SK-N-SH treated with all-trans-retinoic acid at 6 μM for 48 hours (cell line): ENCODE measurements around the gene C7orf33.

Experiments
- ATAC-seq: fragments of 200-7000 bp; cut with Tn5 transposase; 3 replicates; pipeline ENCODE4 v1.9.1; 2020; ENCODE audit warnings: mild to moderate bottlenecking, moderate library complexity
- ARNTL ChIP-seq: fragments of 450-650 bp; formaldehyde crosslinking; IDR thresholded peaks from 2 replicates; pipeline ENCODE4 v1.5.0; 2020; ENCODE audit warnings: low read depth, mild to moderate bottlenecking, moderate library complexity, borderline replicate concordance
- CREB5 ChIP-seq: fragments of 250-450 bp; sonication (Bioruptor Pico); IDR thresholded peaks from 2 replicates; pipeline ENCODE4 v1.5.1; 2020; ENCODE audit warnings: low read depth, mild to moderate bottlenecking, moderate library complexity
- CSDC2 ChIP-seq: fragments of 250-450 bp; sonication (Bioruptor Pico); IDR thresholded peaks from 2 replicates; pipeline ENCODE4 v1.5.0; 2020; ENCODE audit warnings: mild to moderate bottlenecking, moderate library complexity
- CSRNP3 ChIP-seq: fragments of 250-450 bp; sonication (Bioruptor Pico); IDR thresholded peaks from 2 replicates; pipeline ENCODE4 v1.5.1; 2021; ENCODE audit warnings: mild to moderate bottlenecking, moderate library complexity
- ESRRG ChIP-seq: fragments of 250-450 bp; sonication (Bioruptor Pico); IDR thresholded peaks from 2 replicates; pipeline ENCODE4 v1.6.1; 2021; ENCODE audit warnings: mild to moderate bottlenecking
- GLIS3 ChIP-seq: fragments of 250-450 bp; sonication (Bioruptor Pico); IDR thresholded peaks from 2 replicates; pipeline ENCODE4 v1.5.0; 2020; ENCODE audit warnings: mild to moderate bottlenecking, moderate library complexity
- ISL1 ChIP-seq: fragments of 250-450 bp; sonication (Bioruptor Pico); IDR thresholded peaks from 2 replicates; pipeline ENCODE4 v2.1.2; 2022; ENCODE audit warnings: mild to moderate bottlenecking, moderate library complexity
- OSR1 ChIP-seq: fragments of 250-450 bp; sonication (Bioruptor Pico); IDR thresholded peaks from 2 replicates; pipeline ENCODE4 v1.8.0; 2022; ENCODE audit warnings: moderate library complexity, mild to moderate bottlenecking, inconsistent platforms
- PATZ1 ChIP-seq: fragments of 250-450 bp; sonication (Bioruptor Pico); IDR thresholded peaks from 2 replicates; pipeline ENCODE4 v1.8.0; 2020; ENCODE audit warnings: mild to moderate bottlenecking, moderate library complexity, borderline replicate concordance
- POU6F1 ChIP-seq: fragments of 250-450 bp; sonication (Bioruptor Pico); IDR thresholded peaks from 2 replicates; pipeline ENCODE4 v1.8.0; 2021; ENCODE audit warnings: low read depth, mild to moderate bottlenecking, moderate library complexity, borderline replicate concordance
- PPARA ChIP-seq: fragments of 250-450 bp; sonication (Bioruptor Pico); IDR thresholded peaks from 2 replicates; pipeline ENCODE4 v1.5.0; 2020; ENCODE audit warnings: mild to moderate bottlenecking, borderline replicate concordance
- RARB ChIP-seq: fragments of 250-450 bp; sonication (Bioruptor Pico); IDR thresholded peaks from 2 replicates; pipeline ENCODE4 v1.8.0; 2021; ENCODE audit warnings: mild to moderate bottlenecking, moderate library complexity
- SNAI2 ChIP-seq: fragments of 250-450 bp; sonication (Bioruptor Pico); IDR thresholded peaks from 2 replicates; pipeline ENCODE4 v1.5.0; 2020; ENCODE audit warnings: mild to moderate bottlenecking, moderate library complexity
- TCF4 ChIP-seq: fragments of 250-450 bp; sonication (Bioruptor Pico); IDR thresholded peaks from 2 replicates; pipeline ENCODE4 v1.8.0; 2021; ENCODE audit warnings: mild to moderate bottlenecking, moderate library complexity, borderline replicate concordance
- TOX ChIP-seq: fragments of 250-450 bp; sonication (Bioruptor Pico); IDR thresholded peaks from 2 replicates; pipeline ENCODE4 v1.8.0; 2021; ENCODE audit warnings: mild to moderate bottlenecking, moderate library complexity, borderline replicate concordance
- TSHZ2 ChIP-seq: fragments of 250-450 bp; sonication (Bioruptor Pico); IDR thresholded peaks from 2 replicates; pipeline ENCODE4 v1.5.0; 2020; ENCODE audit warnings: mild to moderate bottlenecking, moderate library complexity
- ZC3H10 ChIP-seq: fragments of 250-450 bp; sonication (Bioruptor Pico); IDR thresholded peaks from 2 replicates; pipeline ENCODE4 v1.5.1; 2021; ENCODE audit warnings: mild to moderate bottlenecking, moderate library complexity
- ZFP3 ChIP-seq: fragments of 250-450 bp; sonication (Bioruptor Pico); IDR thresholded peaks from 2 replicates; pipeline ENCODE4 v1.5.0; 2020; ENCODE audit warnings: mild to moderate bottlenecking, moderate library complexity
- ZFP30 ChIP-seq: fragments of 450-650 bp; formaldehyde crosslinking; IDR thresholded peaks from 2 replicates; pipeline ENCODE4 v1.5.0; 2022; ENCODE audit warnings: mild to moderate bottlenecking, moderate library complexity
- ZNF70 ChIP-seq: fragments of 450-650 bp; formaldehyde crosslinking; IDR thresholded peaks from 2 replicates; pipeline ENCODE4 v1.5.0; 2020; ENCODE audit warnings: mild to moderate bottlenecking, moderate library complexity
- ZNF8 ChIP-seq: fragments of 450-650 bp; formaldehyde crosslinking; IDR thresholded peaks from 2 replicates; pipeline ENCODE4 v1.5.0; 2020; ENCODE audit warnings: mild to moderate bottlenecking, moderate library complexity

Gene C7orf33

DNA sequence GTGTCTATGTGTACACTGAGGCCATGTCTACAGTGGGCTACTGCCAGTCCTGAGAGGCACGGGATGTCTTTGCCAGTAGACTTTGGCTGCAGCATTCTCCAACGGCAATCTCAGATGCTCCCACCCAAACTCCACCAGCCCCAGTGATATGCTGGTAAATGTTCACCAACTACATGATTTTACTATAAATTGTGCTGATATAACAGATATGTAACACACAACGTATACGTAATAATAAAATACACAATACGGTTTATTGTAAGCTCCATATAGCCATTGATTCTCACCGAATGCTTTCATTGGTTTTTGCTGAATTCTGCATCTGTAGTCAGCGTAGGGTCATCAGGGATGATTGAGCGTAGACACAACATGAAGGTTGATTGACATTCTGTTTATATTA lies 47.3 kb upstream of the C7orf33 start:
- no peak for TF ChIP-seq ESRRG (CRISPR knock-in tag)
- no peak for TF ChIP-seq TCF4 (CRISPR knock-in tag)
- TF ChIP-seq GLIS3: no peak
- TF ChIP-seq TOX (CRISPR knock-in tag): no peak
- no peak for TF ChIP-seq CSDC2 (CRISPR knock-in tag)
- TF ChIP-seq ZFP30 (CRISPR knock-in tag): no peak
- no peak for TF ChIP-seq CSRNP3
- TF ChIP-seq POU6F1 (CRISPR knock-in tag): no peak
- TF ChIP-seq ZNF8 (CRISPR knock-in tag): no peak
- TF ChIP-seq CREB5: no peak
- no peak for TF ChIP-seq PATZ1 (CRISPR knock-in tag)
- TF ChIP-seq ZNF70: no peak
- TF ChIP-seq PPARA (CRISPR knock-in tag): no peak
- TF ChIP-seq ZC3H10 (CRISPR knock-in tag): no peak
- no peak for TF ChIP-seq RARB
- no peak for TF ChIP-seq OSR1 (CRISPR knock-in tag)
- TF ChIP-seq ISL1 (CRISPR knock-in tag): no peak
- no peak for TF ChIP-seq ARNTL (CRISPR knock-in tag)
- TF ChIP-seq ZFP3 (CRISPR knock-in tag): no peak
- ATAC-seq: no peak

- ATAC-seq: no peak
Observed at GRCh38 chr7:148545172-148545571, 45.4 kb upstream of the C7orf33 start.

DNA sequence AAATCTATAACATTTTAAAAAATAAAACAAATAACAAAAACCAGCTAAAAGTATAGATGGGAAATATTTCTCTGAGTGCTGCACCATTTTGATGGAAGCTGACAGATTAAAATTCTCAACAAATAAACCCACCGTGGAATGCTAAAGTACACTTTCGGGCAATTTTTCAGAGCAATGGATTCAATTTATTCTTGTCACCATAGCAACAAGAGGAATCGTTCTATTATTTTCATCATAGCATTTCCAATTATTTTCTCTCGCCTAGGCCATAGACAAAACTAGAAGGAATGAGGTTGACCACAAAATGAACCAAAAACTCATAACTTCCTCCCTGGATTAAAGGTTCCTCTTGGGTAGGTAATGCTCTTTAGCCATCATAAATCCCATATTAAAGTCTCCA lies 44.6 kb upstream of the C7orf33 start:
- ATAC-seq: no peak
- TF ChIP-seq CSRNP3 (no peak), TOX (CRISPR knock-in tag) (no peak), ZNF8 (CRISPR knock-in tag) (no peak), SNAI2 (CRISPR knock-in tag) (no peak), OSR1 (CRISPR knock-in tag) (no peak), ZNF70 (no peak), ARNTL (CRISPR knock-in tag) (no peak), CREB5 (no peak), ZC3H10 (CRISPR knock-in tag) (no peak), TSHZ2 (CRISPR knock-in tag) (no peak)

More at GRCh38 chr7:148545172-148545571, 45.4 kb upstream of the C7orf33 start:
- TF ChIP-seq CREB5 (no peak), TOX (CRISPR knock-in tag) (no peak), ZNF8 (CRISPR knock-in tag) (no peak), ZFP3 (CRISPR knock-in tag) (no peak)
